ENCODE results near the gene IL18BP. TPM values are rescaled to one million over a fixed set of nuclear protein-coding genes. Genes with fewer than 3 reads are reported as not detected.

Gene IL18BP
- total and polyA plus RNA-seq, 10 of the 15 experiments (the other 5 are each of a cell fraction or from before 2014, with no cell fraction given), result 2.6 to 18.1 (median 10.7) TPM

GRCh38 chr11:72040491-72041363, 42.0 kb downstream of the IL18BP start (continued):
- TF ChIP-seq CUX1 (IDR thresholded peaks at IDR 0.05; ENCODE audit: insufficient replicate concordance, low read depth, low read length), result no peak
- TF ChIP-seq RELB (IDR thresholded peaks at IDR 0.05; ENCODE audit: low read depth), result peak; percentile 83
- TF ChIP-seq TCF3 (IDR thresholded peaks at IDR 0.05; ENCODE audit: borderline replicate concordance, insufficient read depth, low read depth, low read length), result no peak
- TF ChIP-seq SREBF1 (IDR thresholded peaks at IDR 0.05; ENCODE audit: low read length), result no peak
- no peak for TF ChIP-seq SPI1 (IDR thresholded peaks at IDR 0.05; ENCODE audit: borderline replicate concordance, insufficient read depth, low read depth, low read length)
- no peak for TF ChIP-seq CEBPB (IDR thresholded peaks at IDR 0.05; ENCODE audit: borderline replicate concordance in 1 of 2, low read depth in 2 of 2, low read length in 2 of 2)
- TF ChIP-seq SP1 (IDR thresholded peaks at IDR 0.05; ENCODE audit: low read depth, low read length), result no peak
- peak; percentile 47; the same call in 1 of the 2 replicates for TF ChIP-seq CHD2 (IDR thresholded peaks at IDR 0.05; ENCODE audit: borderline replicate concordance, low read depth, low read length)
- TF ChIP-seq SMARCA5 (IDR thresholded peaks at IDR 0.05), result peak; percentile 15; the same call in 1 of the 2 replicates
- no peak for TF ChIP-seq CTCF (IDR thresholded peaks at IDR 0.05 in 2 of 3, conservative IDR thresholded peaks at IDR 0.05 in 1 of 3; ENCODE audit: control insufficient read depth in 2 of 3, extremely low read depth in 1 of 3, insufficient read depth in 1 of 3, low read depth in 3 of 3, low read length in 3 of 3)
- no peak for TF ChIP-seq ZBTB33 (IDR thresholded peaks at IDR 0.05)
- no peak for TF ChIP-seq ATF3 (IDR thresholded peaks at IDR 0.05; ENCODE audit: borderline replicate concordance, extremely low read depth, low read depth, low read length)
- no peak for TF ChIP-seq CBX3 (IDR thresholded peaks at IDR 0.05; ENCODE audit: borderline replicate concordance, low read depth)
- TF ChIP-seq YBX1 (IDR thresholded peaks at IDR 0.05), result no peak
- TF ChIP-seq ESRRA (IDR thresholded peaks at IDR 0.05; ENCODE audit: low read length), result no peak
- peak; percentile 78 for TF ChIP-seq CREB1 (IDR thresholded peaks at IDR 0.05; ENCODE audit: low read depth)

All from GM12878 (cell line).